Osteoblast (primary cell): ENCODE results near the gene GRHL3. TPM values are rescaled to one million over a fixed set of nuclear protein-coding genes. Genes with fewer than 3 reads are reported as not detected.

Experiments used
- DNase-seq: peaks from one replicate; pipeline ENCODE4 v3.0.0; 2011; ENCODE audit warnings: low spot score, mixed read lengths; ENCODE audit not compliant: insufficient read length; ENCODE audit errors: missing footprints
- H2AFZ ChIP-seq: 2 replicates; pipeline ENCODE4 v1.6.0; 2011; ENCODE audit warnings: mild to moderate bottlenecking, low read length
- H3K27ac ChIP-seq: 2 replicates; pipeline ENCODE4 v1.5.1; 2011; ENCODE audit warnings: mild to moderate bottlenecking, low read depth, low read length, moderate library complexity
- H3K27me3 ChIP-seq: 2 replicates; pipeline ENCODE4 v1.6.0; 2012; ENCODE audit warnings: mild to moderate bottlenecking, control low read depth, inconsistent platforms, low read length, moderate library complexity; ENCODE audit not compliant: insufficient read depth
- H3K36me3 ChIP-seq: 2 replicates; pipeline ENCODE4 v1.5.1; 2011; ENCODE audit warnings: mild to moderate bottlenecking, low read length, control low read depth, moderate library complexity; ENCODE audit not compliant: insufficient read depth
- H3K4me1 ChIP-seq: 2 replicates; pipeline ENCODE4 v1.5.1; 2011; ENCODE audit warnings: mild to moderate bottlenecking, low read length, control low read depth, moderate library complexity; ENCODE audit not compliant: insufficient read depth
- H3K4me2 ChIP-seq: 2 replicates; pipeline ENCODE4 v1.6.0; 2011; ENCODE audit warnings: mild to moderate bottlenecking, low read length; ENCODE audit not compliant: insufficient read depth
- H3K4me3 ChIP-seq: fragments of 200-600 bp; sonication (generic); 3 replicates; pipeline ENCODE4 v1.5.1; 2012; ENCODE audit warnings: mild to moderate bottlenecking, low read length, inconsistent platforms; ENCODE audit not compliant: insufficient read depth
- H3K79me2 ChIP-seq: 2 replicates; pipeline ENCODE4 v1.6.0; 2012; ENCODE audit warnings: mild to moderate bottlenecking, low read length, control low read depth, inconsistent platforms; ENCODE audit not compliant: insufficient read depth
- H3K9me3 ChIP-seq: 2 replicates; pipeline ENCODE4 v1.5.1; 2011; ENCODE audit warnings: low read depth, low read length, control low read depth
- H4K20me1 ChIP-seq: 2 replicates; pipeline ENCODE4 v1.6.0; 2012; ENCODE audit warnings: mild to moderate bottlenecking, low read length, control low read depth; ENCODE audit not compliant: insufficient read depth
- total RNA-seq: library from RNA; depleted of rRNA; stranded (reverse); fragments of >200 nt; gene quantifications from 2 replicates; pipeline ENCODE4 v1.2.3, GENCODE V29; 2012
- TF ChIP-seq, protein P1 (sequence below): IDR thresholded peaks from 2 replicates; pipeline ENCODE4 v1.5.1; 2011; ENCODE audit warnings: mild to moderate bottlenecking, low read depth, low read length, moderate library complexity; ENCODE audit errors: extremely low read depth

Gene GRHL3
- total RNA-seq, 1 donor, result not detected

GRCh38 chr1:24351918-24352627, 32.9 kb downstream of the GRHL3 start:
- Histone ChIP-seq H3K4me3 (no peak overlapping the region), H3K9me3 (no peaks in the 10 kb centered on the region), H3K79me2 (no peaks in the 10 kb centered on the region), H3K4me2 (no peak overlapping the region), H3K27ac (no peak overlapping the region), H4K20me1 (no peaks in the 10 kb centered on the region), H3K4me1 (peaks cover 21% of the 10 kb centered on the region), H2AFZ (no peak overlapping the region), H3K36me3 (no peaks in the 10 kb centered on the region), H3K27me3 (no peaks in the 10 kb centered on the region)
- TF ChIP-seq, protein P1, sequence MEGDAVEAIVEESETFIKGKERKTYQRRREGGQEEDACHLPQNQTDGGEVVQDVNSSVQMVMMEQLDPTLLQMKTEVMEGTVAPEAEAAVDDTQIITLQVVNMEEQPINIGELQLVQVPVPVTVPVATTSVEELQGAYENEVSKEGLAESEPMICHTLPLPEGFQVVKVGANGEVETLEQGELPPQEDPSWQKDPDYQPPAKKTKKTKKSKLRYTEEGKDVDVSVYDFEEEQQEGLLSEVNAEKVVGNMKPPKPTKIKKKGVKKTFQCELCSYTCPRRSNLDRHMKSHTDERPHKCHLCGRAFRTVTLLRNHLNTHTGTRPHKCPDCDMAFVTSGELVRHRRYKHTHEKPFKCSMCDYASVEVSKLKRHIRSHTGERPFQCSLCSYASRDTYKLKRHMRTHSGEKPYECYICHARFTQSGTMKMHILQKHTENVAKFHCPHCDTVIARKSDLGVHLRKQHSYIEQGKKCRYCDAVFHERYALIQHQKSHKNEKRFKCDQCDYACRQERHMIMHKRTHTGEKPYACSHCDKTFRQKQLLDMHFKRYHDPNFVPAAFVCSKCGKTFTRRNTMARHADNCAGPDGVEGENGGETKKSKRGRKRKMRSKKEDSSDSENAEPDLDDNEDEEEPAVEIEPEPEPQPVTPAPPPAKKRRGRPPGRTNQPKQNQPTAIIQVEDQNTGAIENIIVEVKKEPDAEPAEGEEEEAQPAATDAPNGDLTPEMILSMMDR, result no peak
- DNase-seq, result no peak

DNA sequence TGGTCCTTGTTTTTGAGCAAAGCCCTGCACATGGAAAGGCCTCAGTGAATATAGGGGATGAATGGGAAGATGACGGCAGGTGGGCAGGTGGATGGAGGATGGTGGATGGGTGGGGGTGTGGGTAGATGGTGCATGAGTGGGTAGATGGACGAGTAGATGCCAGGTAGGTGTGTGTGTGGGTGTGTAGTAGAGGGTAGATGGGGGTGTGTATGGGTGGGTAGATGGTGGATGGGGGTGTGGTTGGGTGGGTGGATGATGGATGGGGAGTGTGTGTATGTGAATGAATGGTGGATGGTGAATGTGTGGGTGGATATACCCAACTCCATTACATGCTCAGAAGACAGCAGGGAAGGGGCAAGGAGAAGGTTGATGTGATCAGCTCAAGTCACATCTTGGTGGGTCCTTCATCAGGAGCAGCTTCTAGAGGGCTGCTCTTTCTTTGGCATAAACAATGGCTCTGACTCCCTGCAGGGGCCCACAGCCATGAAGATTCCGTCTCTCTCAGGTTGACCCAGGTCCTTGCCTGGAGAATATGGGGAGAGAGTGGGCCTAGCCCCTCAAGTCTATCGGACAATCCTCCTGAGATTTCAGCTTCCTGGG, 34.2 kb downstream of the GRHL3 start:
- TF ChIP-seq, protein P1, result no peak
- H2AFZ ChIP-seq, result no peak overlapping the region
- no peaks in the 10 kb centered on the region for H3K9me3 ChIP-seq
- no peaks in the 10 kb centered on the region for H3K79me2 ChIP-seq
- DNase-seq, result no peak
- no peak overlapping the region for H3K4me2 ChIP-seq
- no peak overlapping the region for H3K4me3 ChIP-seq
- no peaks in the 10 kb centered on the region for H3K36me3 ChIP-seq
- H3K27ac ChIP-seq, result no peak overlapping the region
- H4K20me1 ChIP-seq, result no peaks in the 10 kb centered on the region
- peaks cover 21% of the 10 kb centered on the region for H3K4me1 ChIP-seq
- no peaks in the 10 kb centered on the region for H3K27me3 ChIP-seq

- H3K4me1 ChIP-seq, result peaks cover 9% of the 10 kb centered on the region
- no peak overlapping the region for H3K4me2 ChIP-seq
- DNase-seq, result no peak
- no peak overlapping the region for H3K27ac ChIP-seq
- no peak overlapping the region for H2AFZ ChIP-seq
- H3K79me2 ChIP-seq, result no peaks in the 10 kb centered on the region
- H3K9me3 ChIP-seq, result no peaks in the 10 kb centered on the region
- H3K36me3 ChIP-seq, result no peaks in the 10 kb centered on the region
- no peak overlapping the region for H3K4me3 ChIP-seq
- H3K27me3 ChIP-seq, result no peaks in the 10 kb centered on the region
- TF ChIP-seq, protein P1, result no peak
- H4K20me1 ChIP-seq, result no peaks in the 10 kb centered on the region
Observed at GRCh38 chr1:24355466-24355865, 36.3 kb downstream of the GRHL3 start.

- Histone ChIP-seq H3K9me3 (no peaks in the 10 kb centered on the region), H3K27ac (no peak overlapping the region), H3K36me3 (no peaks in the 10 kb centered on the region), H3K4me2 (no peak overlapping the region), H3K4me1 (peaks cover 2% of the 10 kb centered on the region), H3K4me3 (no peak overlapping the region), H2AFZ (no peak overlapping the region), H4K20me1 (no peaks in the 10 kb centered on the region), H3K79me2 (no peaks in the 10 kb centered on the region), H3K27me3 (no peaks in the 10 kb centered on the region)
- TF ChIP-seq, protein P1, result no peak
- DNase-seq, result no peak
Observed at GRCh38 chr1:24357038-24357437, 37.9 kb downstream of the GRHL3 start.
